Measurements from ENCODE around the gene RIMBP3C.
"Not testable (repeated sequence)": the region's sequence is repeated elsewhere in the genome, so short reads cannot be mapped to it uniquely, and the experiment has no call there.

The RIMBP3C gene

GRCh38 chr22:21551361-21551760 is at the start of gene RIMBP3C:
TSS of gene RIMBP3C (minus strand) at chr22:21551461. CDS start at chr22:21550976, 485 bp downstream.
- not testable (repeated sequence) for DNase-seq

DNA sequence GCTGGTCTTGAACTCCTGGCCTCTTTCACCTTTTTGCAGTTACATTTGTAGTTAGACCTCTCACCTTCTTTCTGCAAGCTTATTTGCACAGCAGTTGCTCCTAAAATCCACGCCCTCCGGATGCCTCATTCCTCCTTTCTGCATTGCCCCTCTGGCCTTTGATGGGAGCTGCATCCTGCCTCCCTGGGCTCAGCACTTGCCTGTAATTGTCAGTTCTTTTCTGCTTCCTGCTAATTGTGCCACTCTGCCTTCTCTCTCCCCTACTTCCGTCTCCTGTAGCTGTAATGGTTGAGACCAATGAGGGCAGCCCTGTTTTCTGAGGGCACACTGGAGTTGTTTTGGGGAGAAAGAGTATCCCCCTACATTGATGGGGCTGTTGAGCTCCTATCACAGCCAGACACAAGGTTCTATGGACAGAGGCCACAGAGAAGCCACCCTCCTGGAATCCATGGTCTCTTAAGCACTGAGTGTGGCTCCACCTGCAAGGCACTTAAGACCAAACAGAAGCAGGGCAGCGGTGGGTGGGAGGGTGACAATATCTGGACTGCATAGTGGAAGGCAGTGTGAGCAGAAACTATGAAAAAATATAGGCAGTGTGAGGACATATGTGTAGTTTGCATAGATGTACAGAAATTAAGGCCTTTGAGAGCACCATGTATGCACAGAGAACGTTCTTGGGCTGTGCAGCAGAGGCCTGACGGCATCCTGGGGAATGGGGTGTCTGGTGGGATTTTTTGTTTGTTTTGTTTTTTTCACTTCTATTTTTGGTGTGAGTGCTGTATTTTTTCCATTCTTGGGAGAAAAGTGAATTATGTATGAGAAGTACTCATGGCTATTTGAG is 48.0 kb upstream of the RIMBP3C start:
- no peak for DNase-seq

DNA sequence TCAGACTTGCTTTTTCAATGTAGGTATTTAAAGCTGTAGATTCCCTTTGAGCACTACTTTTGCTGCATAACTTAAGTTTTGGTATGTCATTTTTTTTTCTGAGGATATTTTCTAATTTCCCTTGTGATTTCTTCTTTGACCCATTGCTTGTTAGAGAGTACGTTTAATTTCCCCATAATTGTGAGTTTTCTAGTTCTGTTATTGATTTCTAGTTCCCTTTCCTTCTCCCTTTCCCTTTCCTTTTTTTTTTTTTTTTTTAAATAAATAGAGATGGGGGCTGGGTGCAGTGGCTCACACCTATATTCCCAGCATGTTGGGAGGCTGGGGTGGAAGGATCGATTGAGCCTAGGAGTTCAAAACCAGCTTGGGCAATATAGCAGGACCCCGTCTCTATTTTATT is 47.0 kb upstream of the RIMBP3C start:
- DNase-seq = peak in 1 of 3 donors; percentile 21

GRCh38 chr22:21596356-21597135 is 45.3 kb upstream of the RIMBP3C start:
- not testable (repeated sequence) for DNase-seq

DNA sequence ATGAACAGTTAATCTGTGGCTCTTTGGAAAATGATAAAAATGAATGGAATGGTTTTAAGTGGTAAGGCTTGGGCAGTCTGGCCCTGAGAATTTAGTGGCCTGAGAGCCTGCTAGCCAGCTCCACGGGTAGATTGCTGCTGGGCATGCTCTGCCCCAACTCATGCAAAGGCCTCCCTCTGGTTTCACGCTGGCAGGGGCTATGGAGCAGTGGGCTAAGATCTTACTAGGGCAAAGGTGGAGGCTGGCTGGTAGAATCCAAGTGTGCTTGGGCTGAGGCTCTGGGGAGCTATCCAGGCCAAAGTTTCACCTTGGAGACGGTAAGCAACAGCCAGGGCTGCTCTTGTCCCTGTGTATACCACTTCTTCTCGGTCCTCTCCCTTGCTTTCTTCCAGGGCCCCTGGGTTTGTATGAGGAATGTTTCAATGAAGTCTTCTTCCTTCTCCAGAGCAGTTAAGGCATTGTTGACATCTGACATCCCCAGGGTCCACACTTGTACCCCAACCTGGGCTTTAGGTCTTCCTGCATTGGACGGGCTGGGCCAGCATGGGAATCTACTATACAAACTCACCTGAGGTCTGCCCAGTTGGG is 43.7 kb upstream of the RIMBP3C start:
- no peak for DNase-seq

DNA sequence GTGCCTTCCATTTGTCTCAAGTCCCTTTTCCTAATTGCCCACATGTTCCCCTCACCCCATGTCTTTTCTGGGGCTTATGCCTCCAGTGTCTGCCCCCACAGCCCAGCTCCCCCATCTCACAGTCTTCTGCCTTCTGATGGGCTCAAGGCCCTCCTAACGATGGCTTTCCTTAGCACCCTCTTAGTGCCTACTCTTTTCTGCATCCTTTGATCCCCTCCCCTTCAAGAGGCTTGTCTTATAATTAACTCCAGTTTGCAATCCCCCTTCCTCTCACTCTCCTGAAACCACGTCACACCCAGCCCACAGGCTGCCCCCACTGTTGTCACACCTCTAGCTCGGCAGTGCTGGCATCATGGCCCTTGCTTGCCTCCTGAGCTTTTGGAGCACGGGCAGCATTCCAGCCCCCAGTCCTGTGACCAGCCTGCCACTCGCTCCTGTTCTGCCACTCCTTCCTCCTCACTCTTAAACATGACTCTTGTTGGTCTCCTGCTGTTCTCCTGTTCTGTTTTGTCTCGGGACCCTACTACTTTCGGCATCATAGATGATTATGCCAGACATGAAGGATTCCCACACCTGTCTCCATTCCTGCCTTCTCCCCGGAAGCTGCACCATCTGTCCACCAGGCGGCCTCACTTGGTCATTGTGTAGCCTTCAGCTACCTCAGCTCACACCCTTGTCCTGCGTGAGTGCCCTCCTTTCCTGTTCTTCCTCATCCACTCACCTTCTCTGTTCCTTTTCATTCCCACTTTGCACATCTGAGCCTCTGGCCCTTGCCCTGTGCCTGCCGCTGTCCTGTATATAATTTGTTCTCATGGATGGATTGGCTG is 42.4 kb upstream of the RIMBP3C start:
- DNase-seq = no peak

DNA sequence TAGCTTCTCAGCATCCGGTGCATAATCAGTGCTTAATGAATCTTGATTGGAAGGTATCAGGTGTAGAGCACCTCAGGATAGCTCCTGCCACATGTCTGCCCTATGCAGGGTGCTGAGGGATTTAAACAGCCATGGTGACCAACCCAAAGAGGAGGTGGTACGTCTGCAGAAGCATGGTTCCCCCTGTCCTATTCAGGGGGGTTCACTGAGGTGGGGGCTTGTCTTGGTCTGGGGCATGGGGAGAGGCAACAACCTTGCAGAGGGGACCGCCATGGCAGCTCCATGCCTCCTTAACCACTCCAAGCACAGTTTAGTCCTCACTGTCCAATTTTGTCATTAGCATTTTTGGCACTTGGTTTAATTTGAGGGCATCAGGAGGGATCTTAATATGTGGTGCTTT is 41.2 kb upstream of the RIMBP3C start:
- no peak for DNase-seq

DNA sequence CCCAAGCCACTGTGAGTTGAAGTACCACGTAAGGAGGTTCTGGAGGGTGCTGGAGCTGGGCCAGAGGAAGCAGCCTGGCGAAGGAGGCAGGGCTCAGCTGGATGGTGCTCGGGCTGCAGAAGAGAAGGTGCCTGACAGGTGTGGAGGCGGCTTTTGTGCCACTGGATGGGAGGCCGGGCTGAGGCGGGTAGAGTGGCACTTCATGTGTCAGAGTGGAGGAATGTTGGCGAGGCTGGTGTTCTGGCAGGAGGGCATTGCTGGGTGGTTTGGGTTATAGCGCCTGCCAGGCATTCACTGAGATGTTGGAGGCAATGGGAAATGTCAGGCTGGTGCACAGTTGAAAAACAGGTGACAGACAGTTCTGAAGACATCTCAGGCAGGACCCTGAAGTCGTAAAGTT is 40.4 kb upstream of the RIMBP3C start:
- DNase-seq = no peak

DNA sequence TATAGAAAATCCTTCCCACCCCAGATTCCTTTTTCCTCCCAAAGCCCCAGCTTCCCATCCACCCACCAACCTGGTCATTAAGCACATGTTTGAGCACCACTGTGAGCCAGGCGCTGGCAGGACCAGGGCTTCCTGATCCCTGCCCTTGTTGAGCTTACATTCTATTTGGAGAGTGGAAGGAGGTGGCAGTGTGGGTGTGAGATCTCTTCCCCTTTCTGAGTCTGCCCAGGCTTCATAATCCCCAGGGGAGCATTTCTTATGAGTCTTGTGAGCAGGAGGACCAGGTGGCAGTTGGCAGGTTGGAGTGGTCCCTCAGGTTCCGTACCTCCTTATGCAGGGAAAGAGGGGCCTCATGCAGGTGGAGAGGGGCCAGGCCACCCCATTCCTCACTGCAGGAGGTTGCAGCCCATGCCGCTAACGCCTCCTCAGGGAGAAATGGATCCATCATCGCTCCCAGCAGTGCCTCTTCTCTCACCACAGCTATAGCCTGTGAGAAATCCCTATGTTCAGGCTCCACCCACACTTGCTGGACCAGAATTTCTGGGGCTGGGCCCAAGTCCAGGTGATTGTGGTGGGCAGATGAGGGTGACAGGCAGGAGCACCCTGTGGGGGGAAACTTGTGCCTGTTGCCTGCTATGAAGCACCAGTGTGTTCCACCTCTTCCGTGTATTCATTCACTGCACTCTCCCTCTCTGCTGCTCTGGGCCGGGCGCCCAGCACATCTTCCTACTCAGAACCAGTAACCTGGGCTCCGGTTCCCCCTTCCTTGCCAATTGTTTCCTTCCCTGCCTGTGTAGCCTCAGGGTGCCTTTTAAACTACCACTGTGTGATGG is 39.8 kb upstream of the RIMBP3C start:
- peak in 1 of 3 donors; percentile 47 for DNase-seq

GRCh38 chr22:21589396-21589795 is 38.1 kb upstream of the RIMBP3C start:
- no peak for DNase-seq

- peak; percentile 73 to 86 (median 80) for DNase-seq
Measured at GRCh38 chr22:21587803-21588611, 36.7 kb upstream of the RIMBP3C start.

- no peak for DNase-seq
Measured at GRCh38 chr22:21585389-21585788, 34.1 kb upstream of the RIMBP3C start.

DNA sequence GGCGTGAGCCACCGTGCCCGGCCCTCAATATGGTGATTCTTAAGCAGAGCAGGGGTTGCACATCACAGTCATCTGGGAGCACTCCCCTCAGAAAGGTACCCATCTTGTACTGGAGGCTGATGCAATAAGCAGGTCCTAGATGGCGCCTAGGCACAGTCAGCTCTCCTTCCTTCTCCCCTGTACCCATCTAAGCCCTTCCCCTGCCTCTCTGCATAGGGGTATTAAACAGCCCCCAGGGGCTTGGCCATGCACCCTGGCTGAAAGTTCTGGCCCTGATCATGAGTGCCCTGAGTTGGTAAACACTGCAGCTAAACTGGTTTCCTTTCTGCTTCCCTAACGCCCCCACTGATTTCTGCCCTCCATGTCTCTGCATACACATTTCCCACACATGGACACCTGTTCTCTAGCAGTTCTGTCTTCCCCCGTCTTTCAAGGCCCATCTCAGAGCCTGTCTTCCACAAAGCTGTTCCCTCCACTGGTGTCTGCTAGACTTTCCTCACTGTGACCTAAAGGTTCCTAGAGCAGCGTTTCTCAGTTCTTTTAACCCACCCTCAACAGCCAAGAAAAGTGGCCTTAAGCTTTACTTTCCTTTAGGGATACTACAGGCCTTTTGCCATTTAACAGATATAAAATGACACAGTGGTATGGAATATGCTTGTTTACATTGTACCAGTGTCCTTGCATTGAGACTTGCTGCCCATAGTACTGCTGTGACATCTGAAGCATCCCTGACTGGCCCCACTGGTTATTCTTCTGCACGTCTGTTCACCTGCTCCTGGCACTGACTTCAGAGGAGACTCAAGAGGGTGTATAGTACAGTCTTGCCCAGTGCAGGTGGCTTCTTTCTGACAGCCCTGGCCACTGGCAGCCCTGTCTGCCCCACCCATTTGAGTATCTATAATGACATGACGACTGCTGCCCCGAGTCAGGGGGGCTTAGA is 31.8 kb upstream of the RIMBP3C start:
- peak in 1 of 3 donors; percentile 27 for DNase-seq

- DNase-seq = not testable (repeated sequence)
Measured at GRCh38 chr22:21581009-21581713, 29.9 kb upstream of the RIMBP3C start.

DNA sequence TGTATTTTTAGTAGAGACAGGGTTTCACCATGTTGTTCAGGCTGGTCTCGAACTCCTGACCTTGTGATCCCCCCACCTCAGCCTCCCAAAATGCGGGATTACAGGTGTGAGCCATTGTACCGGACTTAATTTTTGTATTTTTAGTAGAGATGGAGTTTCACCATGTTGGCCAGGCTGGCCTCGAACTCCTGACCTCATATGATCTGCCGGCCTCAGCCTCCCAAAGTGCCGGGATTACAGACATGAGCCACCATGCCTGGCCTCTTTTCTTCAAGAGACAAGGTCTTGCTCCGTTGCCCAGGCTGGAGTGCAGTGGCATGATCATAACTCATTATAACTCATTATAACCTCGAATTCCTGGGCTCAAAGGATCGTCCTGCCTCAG is 29.4 kb upstream of the RIMBP3C start:
- DNase-seq = not testable (repeated sequence)

DNA sequence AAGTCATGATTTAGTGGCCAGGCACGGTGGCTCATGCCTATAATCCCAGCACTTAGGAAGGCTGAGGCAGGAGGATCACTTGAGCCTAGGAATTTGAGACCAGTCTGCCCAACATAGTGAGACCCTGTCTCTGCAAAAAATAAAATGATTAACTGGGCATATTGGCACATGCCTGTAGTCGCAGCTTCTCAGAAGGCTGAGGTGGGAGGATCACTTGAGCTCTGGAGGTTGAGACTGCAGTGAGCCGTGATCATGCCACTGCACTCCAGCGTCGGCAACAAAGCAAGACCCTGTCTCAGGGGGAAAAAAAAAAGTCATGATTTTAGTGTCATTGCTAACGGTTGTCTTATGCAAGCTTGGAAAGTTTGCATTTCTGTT is 28.2 kb upstream of the RIMBP3C start:
- no peak for DNase-seq

GRCh38 chr22:21573750-21574494 is 22.7 kb upstream of the RIMBP3C start:
- DNase-seq = no peak

DNA sequence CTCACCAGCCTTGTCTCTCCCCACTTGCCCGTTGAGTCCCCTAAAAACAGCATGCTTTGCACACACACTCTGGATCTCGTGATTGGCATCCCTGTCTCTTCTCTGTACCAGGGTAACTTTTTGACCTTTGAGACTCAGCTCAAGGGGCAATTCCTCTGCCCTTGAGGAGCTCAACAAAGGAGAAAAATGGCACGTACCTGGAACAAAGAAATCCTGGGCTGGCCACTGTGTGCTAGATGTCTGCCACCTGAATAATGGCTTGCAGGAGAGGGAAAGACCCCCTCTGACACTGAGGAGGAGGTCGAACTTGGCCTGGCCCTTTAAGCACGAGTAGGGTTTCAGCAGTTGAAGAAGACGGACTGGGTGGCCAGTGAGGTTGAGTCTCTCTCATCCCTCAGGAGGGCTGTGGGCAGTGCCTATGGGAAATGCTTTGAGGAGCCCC is 22.1 kb upstream of the RIMBP3C start:
- DNase-seq = no peak

Data from suppressor macrophage treated with lipopolysaccharide for 1 hour (primary cell).